NCI-H128 (cell line): ENCODE results near the gene GPC4.

ENCODE experiments used
- DNase-seq: peaks from one replicate; lab custom pipeline; 2025; ENCODE audit not compliant: unreplicated experiment; lab: John Stamatoyannopoulos, UW

The GPC4 gene

DNA sequence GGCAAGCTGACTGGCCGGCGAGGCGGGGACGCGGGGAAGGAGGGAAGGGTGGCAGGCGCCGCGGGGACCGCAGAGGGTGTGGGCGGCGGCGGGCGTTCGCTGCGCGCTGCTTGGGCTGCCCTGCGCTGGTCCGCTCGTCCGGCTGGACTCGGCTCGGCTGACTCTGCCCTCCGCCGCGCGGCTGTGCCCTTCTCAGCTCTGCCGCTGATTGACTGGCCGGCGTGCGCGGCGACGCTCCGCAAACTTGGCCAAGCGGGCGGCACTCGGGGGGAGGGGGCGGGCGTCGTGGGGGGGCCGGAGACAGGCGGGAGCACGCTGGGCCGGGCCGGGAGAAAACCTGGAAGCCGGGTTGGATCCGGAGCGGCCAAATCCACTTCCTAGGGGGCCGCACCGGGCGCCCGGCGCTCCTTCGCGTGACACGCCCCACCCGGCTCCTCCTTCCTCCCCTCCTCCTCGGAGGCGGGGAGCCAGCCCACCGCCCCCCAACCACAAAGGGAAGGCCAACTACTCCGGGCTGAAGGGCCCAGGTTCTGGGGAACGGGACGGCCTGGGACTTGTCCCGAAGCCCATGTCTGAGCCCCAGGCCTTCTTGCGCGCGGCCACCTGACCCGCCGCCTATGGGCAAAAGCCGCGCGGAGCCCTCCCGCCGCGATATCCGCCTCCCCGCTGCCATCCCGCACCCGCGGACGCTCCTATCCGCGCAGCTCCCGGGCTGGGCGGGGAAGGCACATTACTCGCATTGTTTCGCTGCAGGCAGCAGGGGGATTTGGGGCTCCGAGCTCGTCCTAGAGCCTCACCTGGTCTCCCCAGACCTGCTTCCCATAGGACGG lies at the start of gene GPC4:
Gene GPC4, minus strand, starts transcription at position 214 of the 830 bp plus-strand sequence. CDS start 524 bp downstream, outside the sequence.
- DNase-seq: no peak

DNA sequence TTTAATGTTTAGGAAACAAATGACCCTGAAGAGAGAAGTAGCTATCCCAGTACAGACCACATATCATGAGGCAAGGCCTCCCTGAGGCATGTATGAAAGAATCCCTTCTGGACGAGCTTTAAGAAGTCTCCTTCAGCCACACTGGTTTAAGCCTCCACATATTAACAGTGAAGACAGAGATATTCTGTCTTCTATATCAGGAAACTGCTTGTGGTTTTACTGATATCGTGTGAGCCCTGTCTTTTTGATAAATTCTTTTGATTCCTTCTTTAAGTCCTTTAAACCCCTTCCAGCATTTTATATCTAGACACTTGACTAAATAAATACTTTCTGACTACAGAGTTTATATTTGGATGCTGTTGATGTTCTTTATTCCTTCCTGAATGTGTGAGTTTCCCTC lies 45.9 kb upstream of the GPC4 start:
- DNase-seq: no peak

DNA sequence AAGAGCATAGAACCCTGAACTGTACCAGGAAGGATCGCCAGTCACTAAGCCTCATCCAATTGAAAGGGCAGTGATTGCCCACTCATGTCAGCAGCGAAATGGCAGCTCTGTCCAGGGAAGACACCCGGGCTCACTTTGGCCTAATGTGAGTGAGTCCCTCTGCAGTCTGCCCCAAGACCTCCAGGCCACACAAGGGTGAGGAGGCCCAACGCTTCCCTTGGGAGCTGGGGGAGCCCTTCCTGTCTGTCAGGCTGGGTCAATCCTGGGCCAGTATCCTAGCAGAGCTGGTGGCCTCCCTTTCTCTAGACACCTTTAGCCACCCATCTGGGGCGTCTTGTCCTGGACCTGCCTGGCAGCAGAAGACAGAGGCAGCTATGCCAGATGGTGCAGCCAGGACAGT lies 39.6 kb upstream of the GPC4 start:
- DNase-seq: no peak

- no peak for DNase-seq
Measured at GRCh38 chrX:133454491-133454914, 39.2 kb upstream of the GPC4 start.

DNA sequence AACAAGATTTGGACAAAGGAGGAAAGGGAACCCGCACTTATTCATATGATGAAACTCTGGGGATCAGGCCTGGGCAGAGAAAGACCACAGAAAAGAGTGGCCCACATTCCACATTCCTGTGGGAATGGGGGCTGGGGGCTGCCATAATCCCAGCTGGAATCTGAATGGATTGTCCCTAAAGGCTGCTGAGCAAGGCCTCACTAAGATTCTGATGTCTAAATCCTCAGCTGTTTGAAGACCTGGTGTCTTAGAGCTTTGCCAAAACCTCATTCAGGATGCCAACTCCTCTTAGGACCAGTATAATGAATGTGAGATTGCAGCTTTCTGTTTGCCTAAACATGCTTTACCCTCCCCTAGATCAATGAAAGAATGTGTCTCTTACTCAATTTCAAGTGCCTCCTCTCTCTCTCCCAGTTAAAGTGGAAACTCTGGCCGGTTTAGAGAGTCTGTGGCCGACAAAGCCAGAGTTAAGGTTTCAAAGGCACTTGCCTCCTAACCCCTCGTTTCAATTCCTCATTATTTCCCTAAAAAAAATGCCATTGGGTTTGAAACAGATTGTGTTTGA lies 33.3 kb upstream of the GPC4 start:
- no peak for DNase-seq

- no peak for DNase-seq
Measured at GRCh38 chrX:133444952-133445831, 29.9 kb upstream of the GPC4 start.

- no peak for DNase-seq
Measured at GRCh38 chrX:133444196-133444595, 28.9 kb upstream of the GPC4 start.

- no peak for DNase-seq
Measured at GRCh38 chrX:133440797-133441163, 25.5 kb upstream of the GPC4 start.

DNA sequence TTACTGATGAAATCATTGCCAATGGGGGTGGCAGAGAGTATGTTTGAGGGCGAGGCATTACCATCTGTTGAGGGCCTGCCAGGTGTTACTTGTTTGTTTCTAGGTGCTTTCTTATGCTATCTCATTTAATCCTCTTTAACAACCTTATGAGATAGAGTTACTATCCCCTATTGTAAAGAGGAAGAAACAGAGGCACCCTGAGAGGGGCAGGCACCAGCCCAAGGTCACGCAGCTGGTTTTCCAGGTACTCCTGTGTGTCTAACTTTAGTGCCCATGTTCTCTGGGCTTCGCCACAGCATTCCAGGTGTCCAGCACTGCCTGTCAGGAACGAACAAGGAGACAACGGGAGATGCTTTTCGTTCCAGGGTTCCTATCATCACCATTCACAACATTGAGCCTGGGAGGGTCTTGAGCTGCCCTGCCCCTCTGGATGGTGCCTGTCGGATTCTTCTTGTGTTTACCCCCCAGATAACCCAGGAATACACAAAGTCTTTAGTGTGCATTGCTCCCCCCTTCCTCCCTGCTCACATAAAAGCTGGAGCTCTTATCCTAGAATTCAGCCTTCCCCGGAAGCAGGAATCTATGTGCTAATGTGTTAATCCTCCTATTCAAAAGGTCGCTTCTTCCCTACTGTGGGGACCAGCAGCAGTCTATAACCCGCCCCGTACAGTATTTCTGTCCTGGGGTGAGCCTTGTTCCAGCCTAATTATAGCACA lies 24.9 kb upstream of the GPC4 start:
- DNase-seq: no peak

DNA sequence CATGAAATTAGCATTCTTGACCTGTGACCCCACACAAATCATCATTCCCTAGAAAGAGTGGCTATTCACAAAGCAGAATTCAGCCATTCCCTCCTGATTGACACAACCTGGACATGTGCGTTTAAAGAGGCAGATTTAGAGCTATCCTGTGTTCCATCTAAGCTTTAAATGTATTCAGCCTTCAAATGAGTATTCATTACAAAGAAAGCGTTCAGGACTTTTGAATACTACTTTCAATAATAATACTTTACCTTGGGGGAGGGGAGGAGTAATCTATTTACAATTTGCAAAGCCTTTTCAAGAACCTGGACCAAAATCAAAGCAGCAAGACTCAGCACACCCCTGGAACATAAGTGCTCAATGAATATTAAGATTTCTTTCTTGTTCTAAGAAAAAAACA lies 22.5 kb upstream of the GPC4 start:
- DNase-seq: no peak

- no peak for DNase-seq
Measured at GRCh38 chrX:133437356-133437755, 22.1 kb upstream of the GPC4 start.

DNA sequence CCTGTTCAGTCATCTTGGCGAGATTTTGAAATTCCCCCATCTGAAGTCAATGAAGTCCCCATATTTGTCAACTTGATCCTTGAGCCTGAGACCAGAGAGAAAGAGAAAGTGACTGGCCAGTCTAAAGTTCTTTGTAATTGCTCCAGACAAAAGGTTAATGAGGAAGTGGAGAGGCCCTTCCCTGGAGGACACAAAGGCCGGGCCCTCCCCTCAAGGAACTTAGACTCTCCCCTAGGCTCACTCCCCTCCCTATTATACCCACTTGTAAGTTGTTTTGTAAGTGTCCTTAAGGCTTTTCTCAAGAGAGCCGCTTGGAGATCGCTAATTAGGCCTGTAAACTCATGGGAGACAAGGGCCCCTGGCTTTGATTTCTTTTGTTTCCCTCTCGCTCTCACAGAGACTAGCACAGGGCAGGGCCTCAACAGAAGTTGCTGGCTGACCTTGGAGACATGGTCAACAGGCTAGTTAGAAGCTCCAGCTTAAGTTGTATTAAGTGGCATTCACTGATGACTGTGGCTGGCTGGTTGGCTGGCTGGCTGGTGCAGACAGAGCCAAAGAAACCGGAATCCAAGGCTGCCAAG lies 20.3 kb upstream of the GPC4 start:
- DNase-seq: no peak

DNA sequence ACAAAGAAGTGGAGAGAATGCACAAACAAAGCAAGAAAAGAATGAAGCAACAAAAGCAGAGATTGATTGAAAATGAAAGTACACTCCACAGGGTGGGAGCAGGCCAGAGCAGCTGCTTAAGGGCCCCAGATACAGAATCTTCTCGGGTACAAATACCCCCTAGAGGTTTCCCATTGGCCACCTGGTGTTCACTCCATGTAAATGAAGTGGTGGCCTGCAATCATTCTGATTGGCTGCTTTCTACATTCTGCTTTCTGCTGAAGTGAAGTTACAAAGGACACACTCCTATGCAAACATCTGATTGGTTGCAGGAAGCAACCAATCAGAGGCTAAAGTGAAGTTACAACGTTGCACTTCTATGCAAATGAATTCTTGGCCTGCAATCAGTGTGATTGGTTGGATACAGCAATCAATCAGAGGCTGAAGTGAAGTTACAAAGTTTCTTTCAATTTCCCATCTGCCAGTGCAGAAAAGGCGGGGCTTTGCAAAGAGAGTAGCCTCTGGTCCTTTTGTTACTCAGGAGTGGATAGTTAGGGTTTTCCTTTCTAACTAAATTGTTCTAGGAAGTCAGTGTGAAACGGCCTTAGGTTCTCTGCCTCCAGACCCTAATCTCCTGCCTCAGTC lies 19.0 kb upstream of the GPC4 start:
- no peak for DNase-seq

- DNase-seq: no peak
Measured at GRCh38 chrX:133419911-133420310, 4.6 kb upstream of the GPC4 start.

GRCh38 chrX:133418588-133418987 lies 3.3 kb upstream of the GPC4 start:
- DNase-seq: no peak

GRCh38 chrX:133417364-133417763 lies 2.1 kb upstream of the GPC4 start:
- DNase-seq: no peak

DNA sequence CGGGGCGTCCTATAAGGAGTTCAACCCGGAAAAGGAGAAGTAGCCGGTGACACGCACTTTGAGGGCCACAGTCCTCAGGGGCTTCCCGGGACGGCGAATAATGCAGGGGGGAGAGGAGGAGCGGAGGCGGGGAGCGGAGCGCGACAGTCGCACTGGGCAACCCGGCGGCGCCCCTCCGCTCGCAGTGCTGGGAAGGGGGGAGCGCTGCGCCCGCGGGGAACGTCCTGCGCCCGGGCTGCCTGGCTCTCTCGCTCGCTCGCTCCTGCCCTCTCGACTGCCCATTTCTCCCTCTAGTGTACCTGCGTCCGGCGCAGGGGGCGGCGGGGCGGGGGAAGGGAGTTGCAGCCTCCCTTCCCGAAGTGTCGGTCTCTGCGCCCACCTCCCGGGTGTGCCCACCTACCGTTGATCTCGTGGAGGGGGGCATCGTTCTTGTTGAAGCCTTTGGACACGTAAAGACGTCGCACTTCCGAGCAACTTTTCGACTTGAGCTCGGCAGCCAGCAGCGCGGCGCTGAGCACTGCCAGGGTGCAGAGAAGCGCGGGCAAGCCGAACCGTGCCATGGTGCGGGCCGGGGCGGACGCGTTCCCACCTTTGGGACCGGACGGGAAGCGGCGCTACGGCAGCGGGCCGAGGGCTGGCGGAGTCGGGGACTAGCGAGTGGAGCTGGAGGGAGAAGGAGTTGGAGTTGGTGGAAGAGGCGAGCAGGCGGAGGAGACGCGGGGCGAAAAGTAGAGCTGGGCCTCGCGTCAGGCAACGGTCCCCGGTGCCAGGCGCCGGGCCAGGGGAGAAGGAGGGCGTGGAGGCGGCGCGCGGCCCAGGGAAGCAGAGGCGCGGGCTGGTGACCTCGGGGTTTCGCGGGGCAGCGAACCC lies 648 bp downstream of the GPC4 start:
- no peak for DNase-seq

DNA sequence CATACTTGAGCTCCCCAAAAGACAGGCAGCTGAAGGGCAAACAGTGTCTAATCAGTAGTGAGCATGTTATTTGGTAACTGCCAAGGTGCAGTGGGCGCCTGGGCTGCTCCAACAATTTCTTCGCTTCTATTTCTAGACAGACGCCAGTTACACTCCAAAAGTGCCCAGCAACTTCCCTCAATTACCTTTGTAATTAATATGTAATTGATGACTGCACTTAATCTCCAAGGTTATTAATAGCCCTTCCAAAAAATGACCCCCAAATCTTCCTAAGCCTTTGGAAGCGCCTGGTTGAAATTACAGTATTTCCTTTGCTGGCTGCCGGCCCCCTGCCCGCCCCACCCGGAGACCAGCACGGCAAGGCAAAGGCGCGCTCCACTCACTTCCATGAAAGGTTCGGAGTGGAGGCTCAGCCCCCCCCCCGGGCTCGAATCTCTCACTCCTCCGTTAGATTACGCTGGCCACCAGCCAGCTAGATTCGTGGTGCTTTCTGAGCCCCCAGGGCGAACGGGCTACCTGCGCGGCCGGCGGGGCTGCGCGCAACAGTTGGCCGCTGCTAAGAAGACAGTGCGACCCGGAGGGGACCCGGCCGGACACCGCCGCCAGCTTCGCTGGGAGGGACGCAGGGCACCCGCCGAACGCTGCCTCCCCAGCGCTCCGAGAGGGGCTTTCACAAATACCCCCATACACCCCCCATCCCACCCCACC lies 1.9 kb downstream of the GPC4 start:
- DNase-seq: no peak

- no peak for DNase-seq
Measured at GRCh38 chrX:133412665-133413064, 2.6 kb downstream of the GPC4 start.
